ENCODE measurements around the gene PGD. TPM values are rescaled to one million over a fixed set of nuclear protein-coding genes. Genes with fewer than 3 reads are reported as not detected.

The PGD gene
- polyA plus RNA-seq (ENCODE audit: insufficient read length in 3 of 3), result 100 to 1,000 TPM; 182 to 201 (median 192) TPM

GRCh38 chr1:10398734-10399443, at the start of gene PGD:
Gene PGD (plus strand): TSS chr1:10399064. CDS start chr1:10399118, 54 bp downstream.
- peak; percentile 87 to 95 (median 88) for DNase-seq (ENCODE audit: low read depth in 3 of 3, low spot score in 2 of 3)

GRCh38 chr1:10353282-10353681, 45.6 kb upstream of the PGD start:
- DNase-seq (ENCODE audit: low read depth in 3 of 3, low spot score in 2 of 3), result no peak

GRCh38 chr1:10353693-10354092, 45.2 kb upstream of the PGD start:
- no peak for DNase-seq (ENCODE audit: low read depth in 3 of 3, low spot score in 2 of 3)

GRCh38 chr1:10360045-10360444, 38.8 kb upstream of the PGD start:
- DNase-seq (ENCODE audit: low read depth in 3 of 3, low spot score in 2 of 3), result no peak

- no peak for DNase-seq (ENCODE audit: low read depth in 3 of 3, low spot score in 2 of 3)
Observed at GRCh38 chr1:10361515-10361914, 37.3 kb upstream of the PGD start.

- no peak for DNase-seq (ENCODE audit: low read depth in 3 of 3, low spot score in 2 of 3)
Observed at GRCh38 chr1:10368194-10368593, 30.7 kb upstream of the PGD start.

GRCh38 chr1:10374442-10374860, 24.4 kb upstream of the PGD start:
- DNase-seq (ENCODE audit: low read depth in 3 of 3, low spot score in 2 of 3), result no peak

GRCh38 chr1:10377365-10378029, 21.4 kb upstream of the PGD start:
- peak in 2 of 3 donors; percentile 40 to 45 for DNase-seq (ENCODE audit: low read depth in 3 of 3, low spot score in 2 of 3)

GRCh38 chr1:10378081-10378841, 20.6 kb upstream of the PGD start:
- DNase-seq (ENCODE audit: low read depth in 3 of 3, low spot score in 2 of 3), result no peak

GRCh38 chr1:10379101-10379620, 19.7 kb upstream of the PGD start:
- DNase-seq (ENCODE audit: low read depth in 3 of 3, low spot score in 2 of 3), result no peak

GRCh38 chr1:10379676-10380075, 19.2 kb upstream of the PGD start:
- DNase-seq (ENCODE audit: low read depth in 3 of 3, low spot score in 2 of 3), result no peak

GRCh38 chr1:10380594-10381275, 18.1 kb upstream of the PGD start:
- DNase-seq (ENCODE audit: low read depth in 3 of 3, low spot score in 2 of 3), result no peak

GRCh38 chr1:10383630-10384029, 15.2 kb upstream of the PGD start:
- no peak for DNase-seq (ENCODE audit: low read depth in 3 of 3, low spot score in 2 of 3)

- DNase-seq (ENCODE audit: low read depth in 3 of 3, low spot score in 2 of 3), result no peak
Observed at GRCh38 chr1:10384219-10384618, 14.6 kb upstream of the PGD start.

GRCh38 chr1:10386761-10387676, 11.8 kb upstream of the PGD start:
- no peak for DNase-seq (ENCODE audit: low read depth in 3 of 3, low spot score in 2 of 3)

GRCh38 chr1:10387677-10388386, 11.0 kb upstream of the PGD start:
- peak in 1 of 3 donors; percentile 19 for DNase-seq (ENCODE audit: low read depth in 3 of 3, low spot score in 2 of 3)

- no peak for DNase-seq (ENCODE audit: low read depth in 3 of 3, low spot score in 2 of 3)
Observed at GRCh38 chr1:10388387-10388715, 10.5 kb upstream of the PGD start.

- no peak for DNase-seq (ENCODE audit: low read depth in 3 of 3, low spot score in 2 of 3)
Observed at GRCh38 chr1:10389271-10389973, 9.4 kb upstream of the PGD start.

GRCh38 chr1:10396870-10397269, 2.0 kb upstream of the PGD start:
- no peak for DNase-seq (ENCODE audit: low read depth in 3 of 3, low spot score in 2 of 3)
